ENCODE results near the gene ADRB2.

Gene ADRB2

DNA sequence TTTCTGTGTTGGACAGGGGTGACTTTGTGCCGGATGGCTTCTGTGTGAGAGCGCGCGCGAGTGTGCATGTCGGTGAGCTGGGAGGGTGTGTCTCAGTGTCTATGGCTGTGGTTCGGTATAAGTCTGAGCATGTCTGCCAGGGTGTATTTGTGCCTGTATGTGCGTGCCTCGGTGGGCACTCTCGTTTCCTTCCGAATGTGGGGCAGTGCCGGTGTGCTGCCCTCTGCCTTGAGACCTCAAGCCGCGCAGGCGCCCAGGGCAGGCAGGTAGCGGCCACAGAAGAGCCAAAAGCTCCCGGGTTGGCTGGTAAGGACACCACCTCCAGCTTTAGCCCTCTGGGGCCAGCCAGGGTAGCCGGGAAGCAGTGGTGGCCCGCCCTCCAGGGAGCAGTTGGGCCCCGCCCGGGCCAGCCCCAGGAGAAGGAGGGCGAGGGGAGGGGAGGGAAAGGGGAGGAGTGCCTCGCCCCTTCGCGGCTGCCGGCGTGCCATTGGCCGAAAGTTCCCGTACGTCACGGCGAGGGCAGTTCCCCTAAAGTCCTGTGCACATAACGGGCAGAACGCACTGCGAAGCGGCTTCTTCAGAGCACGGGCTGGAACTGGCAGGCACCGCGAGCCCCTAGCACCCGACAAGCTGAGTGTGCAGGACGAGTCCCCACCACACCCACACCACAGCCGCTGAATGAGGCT, at the start of gene ADRB2:
Gene ADRB2 (plus strand): TSS at position 559 of the 686 bp plus-strand sequence. CDS start 221 bp downstream, outside the sequence.
- H3K4me3 ChIP-seq (ENCODE audit: low read depth, low read length): peak within 1 kb of the TSS; percentile 55
- DNase-seq (ENCODE audit: low read depth): peak; percentile 73
- TF ChIP-seq, protein P1, sequence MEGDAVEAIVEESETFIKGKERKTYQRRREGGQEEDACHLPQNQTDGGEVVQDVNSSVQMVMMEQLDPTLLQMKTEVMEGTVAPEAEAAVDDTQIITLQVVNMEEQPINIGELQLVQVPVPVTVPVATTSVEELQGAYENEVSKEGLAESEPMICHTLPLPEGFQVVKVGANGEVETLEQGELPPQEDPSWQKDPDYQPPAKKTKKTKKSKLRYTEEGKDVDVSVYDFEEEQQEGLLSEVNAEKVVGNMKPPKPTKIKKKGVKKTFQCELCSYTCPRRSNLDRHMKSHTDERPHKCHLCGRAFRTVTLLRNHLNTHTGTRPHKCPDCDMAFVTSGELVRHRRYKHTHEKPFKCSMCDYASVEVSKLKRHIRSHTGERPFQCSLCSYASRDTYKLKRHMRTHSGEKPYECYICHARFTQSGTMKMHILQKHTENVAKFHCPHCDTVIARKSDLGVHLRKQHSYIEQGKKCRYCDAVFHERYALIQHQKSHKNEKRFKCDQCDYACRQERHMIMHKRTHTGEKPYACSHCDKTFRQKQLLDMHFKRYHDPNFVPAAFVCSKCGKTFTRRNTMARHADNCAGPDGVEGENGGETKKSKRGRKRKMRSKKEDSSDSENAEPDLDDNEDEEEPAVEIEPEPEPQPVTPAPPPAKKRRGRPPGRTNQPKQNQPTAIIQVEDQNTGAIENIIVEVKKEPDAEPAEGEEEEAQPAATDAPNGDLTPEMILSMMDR (conservative IDR thresholded peaks at IDR 0.05; ENCODE audit: low read depth, low read length): no peak

DNA sequence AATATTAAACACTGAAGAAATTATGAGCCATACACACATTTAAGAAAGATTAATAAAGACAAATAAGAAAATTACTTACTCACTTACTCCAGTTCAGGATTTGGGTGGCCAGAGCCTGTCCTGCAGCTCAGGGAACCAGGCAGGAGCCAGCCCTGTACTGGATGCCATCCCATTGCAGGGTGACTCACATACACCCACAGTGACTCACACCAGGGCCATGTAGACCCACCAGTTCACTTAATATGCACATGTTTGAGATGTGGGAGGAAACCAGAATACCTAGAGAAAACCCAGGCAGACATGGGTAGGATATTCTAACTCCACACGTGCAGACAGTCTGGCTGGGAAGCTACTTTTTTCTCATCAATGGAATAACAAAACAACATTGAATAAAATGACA, 49.6 kb upstream of the ADRB2 start:
- TF ChIP-seq, protein P1 (conservative IDR thresholded peaks at IDR 0.05; ENCODE audit: low read depth, low read length): no peak
- peak; percentile 13 for DNase-seq (ENCODE audit: low read depth)
- no peak overlapping the region for H3K4me3 ChIP-seq (ENCODE audit: low read depth, low read length)

DNA sequence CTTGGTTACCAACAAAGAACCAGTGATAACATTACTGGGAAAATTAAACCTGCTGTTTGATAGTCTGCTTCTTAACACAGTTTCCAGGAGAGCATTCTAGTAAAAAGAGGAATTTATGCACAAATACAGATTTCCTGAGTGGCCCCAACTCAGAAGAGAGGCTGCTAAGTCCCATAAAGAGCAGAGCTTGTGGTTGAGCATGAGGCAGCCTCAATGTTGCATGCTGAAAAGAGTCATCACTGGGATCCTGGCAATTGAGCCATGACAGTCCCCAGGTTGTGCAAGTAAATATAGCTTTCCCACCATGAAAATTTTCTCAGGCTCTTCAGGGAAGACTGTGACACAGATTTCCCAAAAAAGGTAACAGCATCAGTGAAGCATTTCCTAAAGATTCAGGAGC, 47.5 kb upstream of the ADRB2 start:
- H3K4me3 ChIP-seq (ENCODE audit: low read depth, low read length): no peak overlapping the region
- DNase-seq (ENCODE audit: low read depth): no peak
- TF ChIP-seq, protein P1 (conservative IDR thresholded peaks at IDR 0.05; ENCODE audit: low read depth, low read length): no peak

DNA sequence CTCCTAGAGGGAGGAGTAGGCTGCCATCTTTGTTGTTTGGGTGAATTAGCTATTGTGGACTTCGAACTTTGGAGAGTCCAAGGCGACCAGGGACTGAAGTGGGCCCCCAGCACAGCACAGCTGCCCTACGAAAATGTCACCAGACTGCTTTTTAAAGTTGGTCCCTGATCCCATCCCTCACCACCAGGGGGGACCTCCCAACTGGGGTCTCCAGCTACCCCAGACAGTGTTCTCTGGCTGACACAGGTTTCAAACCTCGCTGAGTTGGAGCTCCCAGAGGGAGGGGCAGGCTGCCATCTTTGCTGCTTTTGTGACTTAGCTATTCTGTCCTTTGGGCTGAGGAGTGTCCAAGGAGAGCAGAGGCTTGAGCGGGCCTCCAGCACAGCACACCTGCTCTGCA, 45.7 kb upstream of the ADRB2 start:
- no peak overlapping the region for H3K4me3 ChIP-seq (ENCODE audit: low read depth, low read length)
- TF ChIP-seq, protein P1 (conservative IDR thresholded peaks at IDR 0.05; ENCODE audit: low read depth, low read length): no peak
- no peak for DNase-seq (ENCODE audit: low read depth)

DNA sequence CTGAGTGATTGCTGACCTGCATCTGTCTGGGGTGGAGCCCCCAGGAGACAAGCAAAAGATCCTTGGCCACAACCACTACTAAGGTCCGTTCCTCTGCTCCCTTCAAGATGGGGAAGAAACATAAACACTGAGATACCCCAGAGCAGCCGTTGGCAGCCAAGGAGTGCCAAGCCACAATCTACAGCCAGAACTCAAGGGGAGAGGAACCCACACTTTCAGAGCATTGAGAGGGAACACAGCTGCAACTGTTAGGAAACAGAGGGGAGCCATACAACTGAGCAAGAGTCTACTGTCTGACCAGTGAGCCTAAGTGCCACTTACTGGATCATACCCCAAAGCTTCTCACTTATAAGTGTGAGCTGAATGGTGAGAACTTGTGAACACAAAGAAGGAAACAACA, 44.6 kb upstream of the ADRB2 start:
- DNase-seq (ENCODE audit: low read depth): no peak
- TF ChIP-seq, protein P1 (conservative IDR thresholded peaks at IDR 0.05; ENCODE audit: low read depth, low read length): no peak
- no peak overlapping the region for H3K4me3 ChIP-seq (ENCODE audit: low read depth, low read length)

GRCh38 chr5:148785223-148785622, 41.2 kb upstream of the ADRB2 start:
- TF ChIP-seq, protein P1 (conservative IDR thresholded peaks at IDR 0.05; ENCODE audit: low read depth, low read length): no peak
- H3K4me3 ChIP-seq (ENCODE audit: low read depth, low read length): no peak overlapping the region
- no peak for DNase-seq (ENCODE audit: low read depth)

- TF ChIP-seq, protein P1 (conservative IDR thresholded peaks at IDR 0.05; ENCODE audit: low read depth, low read length): no peak
- DNase-seq (ENCODE audit: low read depth): no peak
Observed at GRCh38 chr5:148786456-148786855, 40.0 kb upstream of the ADRB2 start.

More at GRCh38 chr5:148786456-148786855, 40.0 kb upstream of the ADRB2 start:
- H3K4me3 ChIP-seq (ENCODE audit: low read depth, low read length): no peak overlapping the region
